HepG2 (cell line): ENCODE measurements around the gene PLIN5.

Experiments
- CBFB ChIP-seq: sonication (generic); formaldehyde crosslinking; IDR thresholded peaks from 2 replicates; pipeline ENCODE4 v1.4.0; 2020; ENCODE audit warnings: missing genetic modification reagents
- CTCF ChIP-seq: sonication (generic); formaldehyde crosslinking; IDR thresholded peaks from 2 replicates; pipeline ENCODE4 v1.5.0; 2020; ENCODE audit warnings: mild to moderate bottlenecking, missing genetic modification reagents, moderate library complexity
- DNMT3B ChIP-seq: conservative IDR thresholded peaks from 2 replicates; pipeline ENCODE4 v1.6.1; 2016; ENCODE audit warnings: missing biosample characterization, control low read depth
- MEIS2 ChIP-seq: sonication (generic); formaldehyde crosslinking; IDR thresholded peaks from 2 replicates; pipeline ENCODE4 v1.9.0; 2021; ENCODE audit warnings: mild to moderate bottlenecking, missing genetic modification reagents
- POLR2A ChIP-seq, 2 experiments: IDR thresholded peaks; 2 replicates each; pipeline ENCODE4 v1.6.1; 2011; ENCODE audit warnings: low read depth in 2 of 2, low read length in 2 of 2, mild to moderate bottlenecking in 1 of 2, moderate library complexity in 1 of 2; ENCODE audit not compliant: insufficient read depth in 1 of 2
- POLR2AphosphoS5 ChIP-seq: IDR thresholded peaks from 2 replicates; pipeline ENCODE4 v1.6.1; 2012; ENCODE audit warnings: low read depth, low read length
- THRA ChIP-seq: sonication (generic); formaldehyde crosslinking; IDR thresholded peaks from 2 replicates; pipeline ENCODE4 v1.4.0; 2020; ENCODE audit warnings: missing genetic modification reagents, borderline replicate concordance
- ZNF121 ChIP-seq: sonication (generic); formaldehyde crosslinking; IDR thresholded peaks from 2 replicates; pipeline ENCODE4 v1.5.0; 2020; ENCODE audit warnings: mild to moderate bottlenecking, missing genetic modification reagents
- TF ChIP-seq, protein P1 (sequence below): IDR thresholded peaks from 2 replicates; pipeline ENCODE4 v1.6.1; 2012; ENCODE audit warnings: inconsistent platforms
- TF ChIP-seq, protein P2 (sequence below): sonication (generic); formaldehyde crosslinking; IDR thresholded peaks from 2 replicates; pipeline ENCODE4 v1.4.0; 2020; ENCODE audit warnings: missing genetic modification reagents

GRCh38 chr19:4580961-4581665 lies 46.1 kb upstream of the PLIN5 start:
- no peak for TF ChIP-seq CTCF (CRISPR knock-in tag)
- no peak for TF ChIP-seq DNMT3B (CRISPR knock-in tag)
- no peak for TF ChIP-seq ZNF121 (CRISPR knock-in tag)
- no peak for TF ChIP-seq POLR2A (IDR thresholded peaks at IDR 0.05; ENCODE audit: insufficient read depth in 1 of 2, low read depth in 2 of 2, low read length in 2 of 2)
- TF ChIP-seq, protein P1, sequence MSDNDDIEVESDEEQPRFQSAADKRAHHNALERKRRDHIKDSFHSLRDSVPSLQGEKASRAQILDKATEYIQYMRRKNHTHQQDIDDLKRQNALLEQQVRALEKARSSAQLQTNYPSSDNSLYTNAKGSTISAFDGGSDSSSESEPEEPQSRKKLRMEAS: peak; percentile 9; the same call in 1 of the 2 replicates
- no peak for TF ChIP-seq POLR2AphosphoS5
- TF ChIP-seq, protein P2, sequence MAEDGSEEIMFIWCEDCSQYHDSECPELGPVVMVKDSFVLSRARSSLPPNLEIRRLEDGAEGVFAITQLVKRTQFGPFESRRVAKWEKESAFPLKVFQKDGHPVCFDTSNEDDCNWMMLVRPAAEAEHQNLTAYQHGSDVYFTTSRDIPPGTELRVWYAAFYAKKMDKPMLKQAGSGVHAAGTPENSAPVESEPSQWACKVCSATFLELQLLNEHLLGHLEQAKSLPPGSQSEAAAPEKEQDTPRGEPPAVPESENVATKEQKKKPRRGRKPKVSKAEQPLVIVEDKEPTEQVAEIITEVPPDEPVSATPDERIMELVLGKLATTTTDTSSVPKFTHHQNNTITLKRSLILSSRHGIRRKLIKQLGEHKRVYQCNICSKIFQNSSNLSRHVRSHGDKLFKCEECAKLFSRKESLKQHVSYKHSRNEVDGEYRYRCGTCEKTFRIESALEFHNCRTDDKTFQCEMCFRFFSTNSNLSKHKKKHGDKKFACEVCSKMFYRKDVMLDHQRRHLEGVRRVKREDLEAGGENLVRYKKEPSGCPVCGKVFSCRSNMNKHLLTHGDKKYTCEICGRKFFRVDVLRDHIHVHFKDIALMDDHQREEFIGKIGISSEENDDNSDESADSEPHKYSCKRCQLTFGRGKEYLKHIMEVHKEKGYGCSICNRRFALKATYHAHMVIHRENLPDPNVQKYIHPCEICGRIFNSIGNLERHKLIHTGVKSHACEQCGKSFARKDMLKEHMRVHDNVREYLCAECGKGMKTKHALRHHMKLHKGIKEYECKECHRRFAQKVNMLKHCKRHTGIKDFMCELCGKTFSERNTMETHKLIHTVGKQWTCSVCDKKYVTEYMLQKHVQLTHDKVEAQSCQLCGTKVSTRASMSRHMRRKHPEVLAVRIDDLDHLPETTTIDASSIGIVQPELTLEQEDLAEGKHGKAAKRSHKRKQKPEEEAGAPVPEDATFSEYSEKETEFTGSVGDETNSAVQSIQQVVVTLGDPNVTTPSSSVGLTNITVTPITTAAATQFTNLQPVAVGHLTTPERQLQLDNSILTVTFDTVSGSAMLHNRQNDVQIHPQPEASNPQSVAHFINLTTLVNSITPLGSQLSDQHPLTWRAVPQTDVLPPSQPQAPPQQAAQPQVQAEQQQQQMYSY (CRISPR knock-in tag): no peak
- TF ChIP-seq THRA (CRISPR knock-in tag): no peak
- no peak for TF ChIP-seq MEIS2 (CRISPR knock-in tag)
- no peak for TF ChIP-seq CBFB (CRISPR knock-in tag)
